ENCODE measurements around the gene ACAD9. TPM values are rescaled to one million over a fixed set of nuclear protein-coding genes. Genes with fewer than 3 reads are reported as not detected.
"Not testable (repeated sequence)": the region's sequence is repeated elsewhere in the genome, so short reads cannot be mapped to it uniquely, and the experiment has no call there.

Gene ACAD9
- total RNA-seq, 1 experiment from 2014 or later = 43.1 TPM

DNA sequence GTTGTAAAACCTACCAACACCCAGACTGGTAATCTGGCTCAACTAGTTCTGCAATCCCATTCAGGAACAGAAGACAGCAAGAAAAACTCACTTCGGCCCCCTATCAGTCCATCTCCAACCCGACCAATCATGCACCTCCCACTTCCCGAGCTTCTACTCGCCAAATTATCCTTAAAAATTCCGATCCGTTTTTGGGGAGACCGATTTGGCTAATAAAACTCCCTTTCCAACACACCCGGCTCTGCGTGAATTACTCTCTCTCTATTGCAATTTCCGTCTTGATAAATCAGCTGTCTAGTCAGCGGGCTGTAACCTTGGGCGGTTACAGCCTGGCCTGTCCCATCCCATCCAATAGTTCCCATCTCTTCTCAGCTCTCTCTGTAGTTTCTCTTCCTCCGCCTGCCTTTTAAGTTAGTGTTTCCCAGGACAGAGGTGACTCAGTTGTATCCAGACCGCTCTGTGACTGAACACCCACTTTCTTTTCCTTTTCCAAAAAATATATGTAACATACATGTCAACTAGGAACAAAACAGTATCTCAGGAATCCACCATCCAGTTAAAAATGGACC, 780 bp upstream of the ACAD9 start:
- H3K4me3 Mint-ChIP-seq (ENCODE audit: unreplicated experiment) = peak overlapping the region; percentile 82
- H3K9me3 Mint-ChIP-seq (ENCODE audit: unreplicated experiment) = no peaks in the 10 kb centered on the region
- DNase-seq (ENCODE audit: unreplicated experiment) = peak; percentile 51
- intact Hi-C loops (cut with micrococcal nuclease) = loop anchor here (1.0 to 10.0 kb wide), 2 partner anchors 198 to 264 kb away; no protein-coding TSS in a partner anchor
- ChIA-PET CTCF (interaction anchor here (0.6 to 4.8 kb wide), 5 partner anchors 11 to 229 kb away, joined by 3 to 32 read pairs (median 5); no protein-coding TSS in a partner anchor), POLR2A (interaction anchor here (0.6 to 4.8 kb wide), 45 partner anchors 9 to 1290 kb away, joined by 3 to 89 read pairs (median 4); partner anchors contain the start of genes CNBP, RAB7A, RPN1 and RUVBL1)
- peak overlapping the region; percentile 92 for H3K27ac Mint-ChIP-seq (ENCODE audit: low read depth, unreplicated experiment)
- peaks cover 34% of the 10 kb centered on the region for H3K4me1 Mint-ChIP-seq (ENCODE audit: insufficient read depth, unreplicated experiment)
- no peak for TF ChIP-seq CTCF (IDR thresholded peaks at IDR 0.05; ENCODE audit: unreplicated experiment)
- H3K36me3 Mint-ChIP-seq (ENCODE audit: insufficient read depth, unreplicated experiment) = peaks cover 25% of the 10 kb centered on the region
- BruUV-seq (replicated peaks) = TSS peak; percentile 90
- H3K27me3 Mint-ChIP-seq (ENCODE audit: insufficient read depth, unreplicated experiment) = no peaks in the 10 kb centered on the region

- Mint-ChIP-seq H3K9me3 (ENCODE audit: unreplicated experiment) (no peaks in the 10 kb centered on the region), H3K36me3 (ENCODE audit: insufficient read depth, unreplicated experiment) (peaks cover 32% of the 10 kb centered on the region), H3K4me1 (ENCODE audit: insufficient read depth, unreplicated experiment) (peaks cover 37% of the 10 kb centered on the region), H3K4me3 (ENCODE audit: unreplicated experiment) (peak overlapping the region; percentile 82), H3K27me3 (ENCODE audit: insufficient read depth, unreplicated experiment) (no peaks in the 10 kb centered on the region), H3K27ac (ENCODE audit: low read depth, unreplicated experiment) (peak overlapping the region; percentile 92)
- intact Hi-C loops (cut with micrococcal nuclease) = loop anchor here (1.0 to 10.0 kb wide), 2 partner anchors 200 to 265 kb away; no protein-coding TSS in a partner anchor
- TF ChIP-seq CTCF (IDR thresholded peaks at IDR 0.05; ENCODE audit: unreplicated experiment) = no peak
- CTCF ChIA-PET = interaction anchor here (0.6 to 4.8 kb wide), 5 partner anchors 68 to 1054 kb away, joined by 3 to 32 read pairs (median 5); partner anchors contain the start of genes IFT122 and MBD4
- no peak for DNase-seq (ENCODE audit: unreplicated experiment)
- no TSS peak for BruUV-seq (replicated peaks)
- POLR2A ChIA-PET = interaction anchor here (0.5 to 4.8 kb wide), 16 partner anchors 8 to 1250 kb away, joined by 3 to 89 read pairs (median 4); partner anchors contain the start of genes CNBP, RAB7A and RPN1
Observed at GRCh38 chr3:128879991-128880390, 571 bp downstream of the ACAD9 start.

GRCh38 chr3:128880455-128880854, 1.0 kb downstream of the ACAD9 start:
- BruUV-seq (replicated peaks); H3K27me3 Mint-ChIP-seq (ENCODE audit: insufficient read depth, unreplicated experiment); intact Hi-C loops (cut with micrococcal nuclease); H3K9me3 Mint-ChIP-seq (ENCODE audit: unreplicated experiment); DNase-seq (ENCODE audit: unreplicated experiment): not testable (repeated sequence)
- H3K4me3 Mint-ChIP-seq (ENCODE audit: unreplicated experiment) = peak overlapping the region; percentile 82
- peaks cover 37% of the 10 kb centered on the region for H3K4me1 Mint-ChIP-seq (ENCODE audit: insufficient read depth, unreplicated experiment)
- ChIA-PET CTCF (interaction anchor here (0.6 to 2.8 kb wide), 4 partner anchors 68 to 559 kb away, joined by 3 to 10 read pairs (median 6); partner anchors contain the start of genes IFT122 and MBD4), POLR2A (interaction anchor here (1.6 to 4.8 kb wide), 5 partner anchors 8 to 231 kb away, joined by 4 to 89 read pairs (median 27); partner anchors contain the start of genes RAB7A and RPN1)
- peaks cover 36% of the 10 kb centered on the region for H3K36me3 Mint-ChIP-seq (ENCODE audit: insufficient read depth, unreplicated experiment)
- peak overlapping the region; percentile 92 for H3K27ac Mint-ChIP-seq (ENCODE audit: low read depth, unreplicated experiment)

GRCh38 chr3:128881576-128881975, 2.2 kb downstream of the ACAD9 start:
- intact Hi-C loops (cut with micrococcal nuclease) = no loop called here
- Mint-ChIP-seq H3K27me3 (ENCODE audit: insufficient read depth, unreplicated experiment) (no peaks in the 10 kb centered on the region), H3K9me3 (ENCODE audit: unreplicated experiment) (no peaks in the 10 kb centered on the region), H3K4me1 (ENCODE audit: insufficient read depth, unreplicated experiment) (peaks cover 37% of the 10 kb centered on the region), H3K36me3 (ENCODE audit: insufficient read depth, unreplicated experiment) (peaks cover 42% of the 10 kb centered on the region), H3K4me3 (ENCODE audit: unreplicated experiment) (peak overlapping the region; percentile 82), H3K27ac (ENCODE audit: low read depth, unreplicated experiment) (peak overlapping the region; percentile 63)
- no peak for TF ChIP-seq CTCF (IDR thresholded peaks at IDR 0.05; ENCODE audit: unreplicated experiment)
- POLR2A ChIA-PET = interaction anchor here (0.7 kb wide), 1 partner anchor 154 kb away, joined by 3 read pairs; no protein-coding TSS in a partner anchor
- no peak for DNase-seq (ENCODE audit: unreplicated experiment)
- no TSS peak for BruUV-seq (replicated peaks)
- CTCF ChIA-PET = interaction anchor here (0.7 to 2.8 kb wide), 2 partner anchors 200 to 273 kb away, joined by 3 to 10 read pairs; no protein-coding TSS in a partner anchor
